ENCODE data around the gene FOXL3. TPM values are rescaled to one million over a fixed set of nuclear protein-coding genes. Genes with fewer than 3 reads are reported as not detected.
A peak's percentile ranks its signal among the peaks of the same experiment; 100 is the strongest.
"Not testable (repeated sequence)": the region's sequence is repeated elsewhere in the genome, so short reads cannot be mapped to it uniquely, and the experiment has no call there.

FOXL3 gene
- total RNA-seq, 4 donors from 2014 or later, result not detected

- DNase-seq (ENCODE audit: extremely low spot score), result no peak
- Histone ChIP-seq H3K27ac (replicated peaks in 1 of 4) (peak overlapping the region; percentile 68 to 82 (median 78)), H3K9me3 (no peaks in the 10 kb centered on the region), H3K4me3 (peak overlapping the region; percentile 54 to 61 (median 56)), H3K4me1 (peaks cover 14 to 18% (median 17%) of the 10 kb centered on the region in 4 donors), H3K36me3 (no peaks in the 10 kb centered on the region), H3K27me3 (no peaks in the 10 kb centered on the region)
- WGBS, result 9% methylated on average over 4 of the region's 57 CpGs
- TF ChIP-seq POLR2A (IDR thresholded peaks at IDR 0.05; ENCODE audit: low read depth) (no peak), CTCF (IDR thresholded peaks at IDR 0.05) (peak; percentile 81 to 96 (median 93)), POLR2AphosphoS5 (IDR thresholded peaks at IDR 0.05) (peak; percentile 4 to 50)
- intact Hi-C loops (cut with DNase I), result loop anchor here (2.0 kb wide), 1 partner anchor 186 kb away; the partner anchor contains the start of gene PDGFA
Measured at GRCh38 chr7:332646-333392, 42.8 kb downstream of the FOXL3 start.

GRCh38 chr7:333393-333764 lies 43.4 kb downstream of the FOXL3 start:
- no peaks in the 10 kb centered on the region for H3K36me3 ChIP-seq
- H3K4me1 ChIP-seq, result peaks cover 14 to 18% (median 17%) of the 10 kb centered on the region in 4 donors
- H3K9me3 ChIP-seq, result no peaks in the 10 kb centered on the region
- H3K27me3 ChIP-seq, result no peaks in the 10 kb centered on the region
- TF ChIP-seq POLR2A (IDR thresholded peaks at IDR 0.05; ENCODE audit: low read depth) (no peak), EP300 (IDR thresholded peaks at IDR 0.05) (no peak), CTCF (IDR thresholded peaks at IDR 0.05) (no peak), POLR2AphosphoS5 (IDR thresholded peaks at IDR 0.05) (peak in 1 of 2 donors; percentile 17)
- intact Hi-C loops (cut with DNase I), result loop anchor here (2.0 kb wide), 1 partner anchor 185 kb away; the partner anchor contains the start of gene PDGFA
- H3K4me3 ChIP-seq, result peak overlapping the region; percentile 54 to 61 (median 56)
- peak overlapping the region; percentile 68 to 82 (median 78) for H3K27ac ChIP-seq (replicated peaks in 1 of 4)
- no peak for DNase-seq (ENCODE audit: extremely low spot score)
- WGBS, result 17% methylated on average over 16 of the region's 17 CpGs

- DNase-seq (ENCODE audit: extremely low spot score), result no peak
- H3K4me3 ChIP-seq, result no peak overlapping the region
- 88% methylated on average over 16 of the region's 16 CpGs for WGBS
- H3K4me1 ChIP-seq, result peaks cover 14 to 18% (median 17%) of the 10 kb centered on the region in 4 donors
- no peak overlapping the region for H3K27ac ChIP-seq (replicated peaks in 1 of 4)
- TF ChIP-seq POLR2AphosphoS5 (IDR thresholded peaks at IDR 0.05), result no peak
- TF ChIP-seq POLR2A (IDR thresholded peaks at IDR 0.05; ENCODE audit: low read depth), result no peak
- no peak for TF ChIP-seq CTCF (IDR thresholded peaks at IDR 0.05)
- no peak for TF ChIP-seq EP300 (IDR thresholded peaks at IDR 0.05)
- H3K27me3 ChIP-seq, result no peaks in the 10 kb centered on the region
- no peaks in the 10 kb centered on the region for H3K9me3 ChIP-seq
- intact Hi-C loops (cut with DNase I), result no loop called here
- H3K36me3 ChIP-seq, result no peaks in the 10 kb centered on the region
Measured at GRCh38 chr7:334618-335357, 44.8 kb downstream of the FOXL3 start.

DNA sequence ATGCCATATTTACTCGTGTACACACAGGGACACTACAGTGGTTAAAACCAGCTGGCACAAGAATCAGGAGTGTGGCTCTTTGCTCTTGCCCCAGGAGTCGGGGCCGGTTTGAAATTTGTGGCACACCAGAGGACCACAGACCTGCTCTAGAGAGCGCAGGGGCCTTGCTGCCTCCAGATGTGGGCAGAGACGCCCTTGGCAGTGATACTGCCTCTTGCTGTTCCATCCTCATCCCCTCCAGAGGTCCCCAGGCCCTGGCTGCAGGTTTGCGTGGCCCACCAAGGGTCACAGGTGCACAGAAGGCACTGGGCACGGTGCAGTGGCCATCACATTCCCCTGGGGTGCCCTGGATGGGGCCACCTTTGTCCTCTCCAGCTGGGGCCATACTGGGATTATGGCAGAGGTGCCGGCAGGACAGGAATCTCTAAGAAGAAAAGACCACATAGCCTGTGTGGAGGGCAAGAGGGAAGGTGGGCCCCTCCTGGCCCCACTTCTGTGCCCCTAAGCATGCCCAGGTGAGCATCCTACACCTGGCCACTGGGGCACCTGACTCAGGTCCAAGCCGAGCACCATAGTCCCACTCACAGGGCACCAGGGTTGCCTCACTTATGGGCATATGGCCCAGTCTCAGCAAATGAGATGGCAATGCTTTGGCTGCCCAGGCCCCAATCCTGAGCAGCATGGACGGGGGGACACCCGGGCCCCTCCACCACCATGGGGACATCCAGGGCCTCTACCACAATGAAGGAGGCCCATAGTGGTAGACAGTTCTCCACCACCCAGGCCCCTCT lies 45.6 kb downstream of the FOXL3 start:
- peaks cover 14 to 18% (median 17%) of the 10 kb centered on the region in 4 donors for H3K4me1 ChIP-seq
- TF ChIP-seq CTCF (IDR thresholded peaks at IDR 0.05) (no peak), EP300 (IDR thresholded peaks at IDR 0.05) (no peak), POLR2A (IDR thresholded peaks at IDR 0.05; ENCODE audit: low read depth) (no peak), POLR2AphosphoS5 (IDR thresholded peaks at IDR 0.05) (no peak)
- no peak for DNase-seq (ENCODE audit: extremely low spot score)
- no peaks in the 10 kb centered on the region for H3K9me3 ChIP-seq
- no peaks in the 10 kb centered on the region for H3K27me3 ChIP-seq
- intact Hi-C loops (cut with DNase I), result no loop called here
- no peaks in the 10 kb centered on the region for H3K36me3 ChIP-seq
- no peak overlapping the region for H3K27ac ChIP-seq (replicated peaks in 1 of 4)
- WGBS, result 94% methylated on average over 3 of the region's 11 CpGs
- no peak overlapping the region for H3K4me3 ChIP-seq

GRCh38 chr7:336149-336533 lies 46.2 kb downstream of the FOXL3 start:
- WGBS, result no CpG with 5 or more reads among the region's 25 CpGs

More at GRCh38 chr7:336149-336533, 46.2 kb downstream of the FOXL3 start:
- H3K27ac ChIP-seq (replicated peaks in 1 of 4); H3K27me3 ChIP-seq; intact Hi-C loops (cut with DNase I); H3K36me3 ChIP-seq; DNase-seq (ENCODE audit: extremely low spot score); H3K4me3 ChIP-seq; H3K9me3 ChIP-seq: not testable (repeated sequence)
- H3K4me1 ChIP-seq, result peaks cover 14 to 18% (median 17%) of the 10 kb centered on the region in 4 donors
